A549 (cell line): ENCODE results near the gene HAS3.

Source experiments
- CEBPB ChIP-seq, 2 experiments: fragments of >200 bp in 1 of 2; sonication (Bioruptor Twin) in 1 of 2; formaldehyde crosslinking in 1 of 2; IDR thresholded peaks; 2 replicates each; pipeline ENCODE4 v1.6.1; 2012 to 2016
- CTCF ChIP-seq: fragments of >200 bp; sonication (Bioruptor Twin); formaldehyde crosslinking; IDR thresholded peaks from 3 replicates; pipeline ENCODE4 v1.5.1; 2016
- POLR2A ChIP-seq: IDR thresholded peaks from 2 replicates; pipeline ENCODE4 v1.6.1; 2012; ENCODE audit warnings: mild to moderate bottlenecking, low read length

- no peak for TF ChIP-seq CEBPB (IDR thresholded peaks at IDR 0.05)
- TF ChIP-seq CTCF, result no peak
- TF ChIP-seq POLR2A, result no peak
Measured at GRCh38 chr16:69126221-69126620, 20.8 kb downstream of the HAS3 start.
